ENCODE data around the gene SLC12A8. TPM values are rescaled to one million over a fixed set of nuclear protein-coding genes. Genes with fewer than 3 reads are reported as not detected.

Gene SLC12A8
- total RNA-seq, 1 donor from 2014 or later, result 3.0 TPM

- TF ChIP-seq CTCF (IDR thresholded peaks at IDR 0.05), result no peak
- H3K36me3 Mint-ChIP-seq (ENCODE audit: unreplicated experiment), result no peaks in the 10 kb centered on the region
- no peak overlapping the region for H3K4me3 Mint-ChIP-seq (ENCODE audit: unreplicated experiment)
- H3K4me1 Mint-ChIP-seq (ENCODE audit: unreplicated experiment), result peaks cover 23% of the 10 kb centered on the region
- no peaks in the 10 kb centered on the region for H3K9me3 Mint-ChIP-seq (ENCODE audit: unreplicated experiment)
- no peaks in the 10 kb centered on the region for H3K27me3 Mint-ChIP-seq (ENCODE audit: unreplicated experiment)
- H3K27ac Mint-ChIP-seq (ENCODE audit: unreplicated experiment), result no peak overlapping the region
- DNase-seq (ENCODE audit: extremely low spot score, unreplicated experiment), result no peak
Observed at GRCh38 chr3:125157183-125157582, 55.4 kb downstream of the SLC12A8 start.

DNA sequence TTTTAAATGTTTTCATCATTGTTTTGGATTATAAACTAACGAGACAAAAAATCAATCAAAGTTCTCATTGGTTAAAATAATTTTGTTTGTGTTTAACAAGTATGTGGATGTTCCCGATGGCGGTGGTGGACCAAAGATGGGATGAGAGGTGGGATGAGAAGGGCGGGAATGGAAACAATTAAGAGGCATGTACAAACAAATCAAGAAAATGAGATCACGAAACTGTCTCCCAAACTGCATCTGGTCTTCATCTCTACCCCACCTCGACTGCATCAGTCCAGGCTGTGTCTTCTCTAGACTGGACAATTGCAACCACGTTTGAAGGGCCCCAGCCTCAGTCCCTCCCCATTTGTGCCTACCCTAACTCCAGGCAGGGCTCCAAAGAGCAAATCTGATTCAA lies 56.1 kb downstream of the SLC12A8 start:
- no peaks in the 10 kb centered on the region for H3K27me3 Mint-ChIP-seq (ENCODE audit: unreplicated experiment)
- H3K9me3 Mint-ChIP-seq (ENCODE audit: unreplicated experiment), result no peaks in the 10 kb centered on the region
- no peak for TF ChIP-seq CTCF (IDR thresholded peaks at IDR 0.05)
- H3K4me3 Mint-ChIP-seq (ENCODE audit: unreplicated experiment), result no peak overlapping the region
- DNase-seq (ENCODE audit: extremely low spot score, unreplicated experiment), result no peak
- H3K27ac Mint-ChIP-seq (ENCODE audit: unreplicated experiment), result no peak overlapping the region
- peaks cover 30% of the 10 kb centered on the region for H3K4me1 Mint-ChIP-seq (ENCODE audit: unreplicated experiment)
- H3K36me3 Mint-ChIP-seq (ENCODE audit: unreplicated experiment), result no peaks in the 10 kb centered on the region

GRCh38 chr3:125154800-125155269 lies 57.7 kb downstream of the SLC12A8 start:
- H3K4me1 Mint-ChIP-seq (ENCODE audit: unreplicated experiment), result peaks cover 46% of the 10 kb centered on the region
- TF ChIP-seq CTCF (IDR thresholded peaks at IDR 0.05), result no peak
- no peak overlapping the region for H3K27ac Mint-ChIP-seq (ENCODE audit: unreplicated experiment)

DNA sequence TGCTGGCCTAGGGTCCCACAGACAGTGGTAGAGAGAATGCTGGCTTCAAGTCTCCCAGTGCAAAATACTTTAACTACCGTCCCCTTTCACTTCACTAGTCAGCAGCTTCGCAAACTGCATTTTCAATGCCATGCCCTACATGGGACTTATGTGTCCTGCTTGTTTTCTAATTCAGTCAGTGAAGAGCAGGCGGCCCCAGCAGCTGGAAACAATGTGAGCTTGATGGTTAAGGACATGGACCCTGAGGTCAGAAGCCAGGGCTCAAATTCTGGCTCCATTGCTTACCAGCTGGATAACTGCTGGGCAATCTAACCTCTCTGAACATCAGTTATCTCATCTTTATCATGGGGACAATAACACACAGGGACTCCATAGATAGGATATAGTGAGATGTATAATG lies 58.4 kb downstream of the SLC12A8 start:
- no peak overlapping the region for H3K4me3 Mint-ChIP-seq (ENCODE audit: unreplicated experiment)
- no peaks in the 10 kb centered on the region for H3K36me3 Mint-ChIP-seq (ENCODE audit: unreplicated experiment)
- H3K9me3 Mint-ChIP-seq (ENCODE audit: unreplicated experiment), result no peaks in the 10 kb centered on the region
- H3K27me3 Mint-ChIP-seq (ENCODE audit: unreplicated experiment), result no peaks in the 10 kb centered on the region
- peaks cover 53% of the 10 kb centered on the region for H3K4me1 Mint-ChIP-seq (ENCODE audit: unreplicated experiment)
- DNase-seq (ENCODE audit: extremely low spot score, unreplicated experiment), result no peak
- TF ChIP-seq CTCF (IDR thresholded peaks at IDR 0.05), result no peak
- no peak overlapping the region for H3K27ac Mint-ChIP-seq (ENCODE audit: unreplicated experiment)

More at GRCh38 chr3:125154800-125155269, 57.7 kb downstream of the SLC12A8 start:
- Mint-ChIP-seq H3K27me3 (ENCODE audit: unreplicated experiment) (no peaks in the 10 kb centered on the region), H3K36me3 (ENCODE audit: unreplicated experiment) (no peaks in the 10 kb centered on the region), H3K4me3 (ENCODE audit: unreplicated experiment) (no peak overlapping the region), H3K9me3 (ENCODE audit: unreplicated experiment) (no peaks in the 10 kb centered on the region)
- DNase-seq (ENCODE audit: extremely low spot score, unreplicated experiment), result no peak

DNA sequence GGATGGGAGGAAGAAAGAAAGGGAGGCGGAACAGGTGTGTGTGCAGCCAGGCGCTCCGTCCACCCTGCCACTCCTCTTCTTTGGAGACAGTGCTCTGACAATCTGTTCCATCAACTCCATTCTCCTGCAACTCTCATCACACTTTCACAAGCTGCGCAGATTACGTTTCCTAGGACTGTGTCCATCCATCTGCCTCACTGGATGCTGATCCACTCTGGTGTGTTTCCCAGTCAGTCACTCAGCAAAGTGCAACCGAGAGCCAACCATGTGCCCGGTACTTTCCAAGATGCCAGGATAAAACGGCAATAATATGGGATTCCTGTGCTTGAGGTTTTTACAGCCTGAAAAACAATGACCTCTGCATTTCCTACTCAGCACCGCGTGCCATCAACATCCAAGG lies 59.6 kb downstream of the SLC12A8 start:
- Mint-ChIP-seq H3K4me3 (ENCODE audit: unreplicated experiment) (no peak overlapping the region), H3K27me3 (ENCODE audit: unreplicated experiment) (no peaks in the 10 kb centered on the region), H3K27ac (ENCODE audit: unreplicated experiment) (no peak overlapping the region), H3K36me3 (ENCODE audit: unreplicated experiment) (no peaks in the 10 kb centered on the region), H3K9me3 (ENCODE audit: unreplicated experiment) (no peaks in the 10 kb centered on the region), H3K4me1 (ENCODE audit: unreplicated experiment) (peaks cover 55% of the 10 kb centered on the region)
- DNase-seq (ENCODE audit: extremely low spot score, unreplicated experiment), result no peak
- TF ChIP-seq CTCF (IDR thresholded peaks at IDR 0.05), result no peak

All from osteocyte (in vitro differentiated cells).